Smooth muscle cell (in vitro differentiated cells): Measurements from ENCODE around the gene KRT1. TPM values are rescaled to one million over a fixed set of nuclear protein-coding genes. Genes with fewer than 3 reads are reported as not detected.

Experiments
- DNase-seq: peaks from one replicate; lab custom pipeline; 2025; ENCODE audit not compliant: unreplicated experiment; lab: John Stamatoyannopoulos, UW
- H2AFZ ChIP-seq: fragments of 200-600 bp; sonication (generic); 2 replicates; pipeline ENCODE4 v1.6.0; 2016; ENCODE audit warnings: antibody characterized with exemption, low read depth, mild to moderate bottlenecking
- H3F3A ChIP-seq: fragments of 200-600 bp; sonication (generic); 2 replicates; pipeline ENCODE4 v1.6.0; 2017; ENCODE audit warnings: antibody characterized with exemption, low read depth
- H3K27ac ChIP-seq: fragments of 200-600 bp; sonication (generic); 2 replicates; pipeline ENCODE4 v1.5.1; 2016; ENCODE audit warnings: low read depth, mild to moderate bottlenecking
- H3K27me3 ChIP-seq: fragments of 200-600 bp; sonication (generic); 2 replicates; pipeline ENCODE4 v1.6.1; 2016; ENCODE audit warnings: low read depth, mild to moderate bottlenecking
- H3K36me3 ChIP-seq: fragments of 200-600 bp; sonication (generic); 2 replicates; pipeline ENCODE4 v1.5.1; 2016; ENCODE audit warnings: low read depth
- H3K4me1 ChIP-seq: fragments of 200-600 bp; sonication (generic); 2 replicates; pipeline ENCODE4 v1.5.1; 2016; ENCODE audit warnings: low read depth
- H3K4me2 ChIP-seq: fragments of 200-600 bp; sonication (generic); 2 replicates; pipeline ENCODE4 v1.6.0; 2016; ENCODE audit warnings: mild to moderate bottlenecking
- H3K4me3 ChIP-seq: fragments of 200-600 bp; sonication (generic); 2 replicates; pipeline ENCODE4 v1.5.1; 2016; ENCODE audit warnings: mild to moderate bottlenecking
- H3K79me2 ChIP-seq: fragments of 200-600 bp; sonication (generic); 2 replicates; pipeline ENCODE4 v1.6.0; 2016; ENCODE audit warnings: low read depth, mild to moderate bottlenecking
- H3K9ac ChIP-seq: fragments of 200-600 bp; sonication (generic); 2 replicates; pipeline ENCODE4 v1.6.0; 2016; ENCODE audit warnings: low read depth
- H3K9me3 ChIP-seq: fragments of 200-600 bp; sonication (generic); replicated peaks from 2 replicates; pipeline ENCODE4 v1.5.1; 2016; ENCODE audit warnings: low read depth
- H4K20me1 ChIP-seq: fragments of 200-600 bp; sonication (generic); 2 replicates; pipeline ENCODE4 v1.6.0; 2016; ENCODE audit warnings: low read depth
- CTCF ChIP-seq: fragments of 200-600 bp; sonication (generic); IDR thresholded peaks from 2 replicates; pipeline ENCODE4 v1.5.1; 2017; ENCODE audit warnings: borderline replicate concordance, mild to moderate bottlenecking, antibody characterized with exemption; ENCODE audit not compliant: insufficient read depth, poor library complexity, severe bottlenecking
- WGBS: methylation state at CpG from one replicate; pipeline ENCODE4 v1.1.7; 2016; ENCODE audit warnings: low lambda C conversion rate; 5-methylcytosine and 5-hydroxymethylcytosine counted together
- polyA plus RNA-seq: library from polyadenylated mRNA; unstranded; fragments of >200 nt; fragmentation: Nextera tagmentation; extraction: Ambion mirVana; gene quantifications from 2 replicates; pipeline ENCODE4 v1.2.1, GENCODE V29; 2016
- total RNA-seq: library from RNA; depleted of rRNA; stranded (reverse); fragments of >200 nt; gene quantifications from 2 replicates; pipeline ENCODE4 v1.2.3, GENCODE V29; 2014

KRT1 gene
- total and polyA plus RNA-seq, 2 experiments from 2014 or later = 5.6 to 13.5 TPM

GRCh38 chr12:52643233-52644077 lies 36.8 kb downstream of the KRT1 start:
- H3K4me2 ChIP-seq = no peak overlapping the region
- TF ChIP-seq CTCF = no peak
- no peak overlapping the region for H3K4me3 ChIP-seq
- DNase-seq = no peak
- H3K79me2 ChIP-seq = no peaks in the 10 kb centered on the region
- H3K27me3 ChIP-seq = peaks cover 59% of the 10 kb centered on the region
- no peak overlapping the region for H2AFZ ChIP-seq
- no peaks in the 10 kb centered on the region for H3F3A ChIP-seq
- no peaks in the 10 kb centered on the region for H3K4me1 ChIP-seq
- H3K9me3 ChIP-seq = no peaks in the 10 kb centered on the region
- 83% methylated on average over 10 of the region's 10 CpGs for WGBS
- no peaks in the 10 kb centered on the region for H3K36me3 ChIP-seq
- no peaks in the 10 kb centered on the region for H4K20me1 ChIP-seq
- no peak overlapping the region for H3K27ac ChIP-seq
- no peak overlapping the region for H3K9ac ChIP-seq

- 85% methylated on average over 4 of the region's 4 CpGs for WGBS
- Histone ChIP-seq H3K4me1 (no peaks in the 10 kb centered on the region), H3K4me2 (no peak overlapping the region), H3K27me3 (peaks cover 59% of the 10 kb centered on the region), H3K9me3 (no peaks in the 10 kb centered on the region), H3F3A (no peaks in the 10 kb centered on the region), H3K36me3 (no peaks in the 10 kb centered on the region), H3K4me3 (no peak overlapping the region), H3K79me2 (no peaks in the 10 kb centered on the region), H3K9ac (no peak overlapping the region), H2AFZ (no peak overlapping the region), H3K27ac (no peak overlapping the region), H4K20me1 (no peaks in the 10 kb centered on the region)
- TF ChIP-seq CTCF = no peak
- no peak for DNase-seq
Measured at GRCh38 chr12:52641468-52641867, 38.7 kb downstream of the KRT1 start.

- H3K27me3 ChIP-seq = peaks cover 45% of the 10 kb centered on the region
- no peak overlapping the region for H3K27ac ChIP-seq
- no peaks in the 10 kb centered on the region for H3K4me1 ChIP-seq
- no peaks in the 10 kb centered on the region for H3F3A ChIP-seq
- DNase-seq = no peak
- H3K4me3 ChIP-seq = no peak overlapping the region
- no peak for TF ChIP-seq CTCF
- H3K9ac ChIP-seq = no peak overlapping the region
- H3K36me3 ChIP-seq = no peaks in the 10 kb centered on the region
- H4K20me1 ChIP-seq = no peaks in the 10 kb centered on the region
- 79% methylated on average over 4 of the region's 4 CpGs for WGBS
- no peak overlapping the region for H2AFZ ChIP-seq
- H3K4me2 ChIP-seq = no peak overlapping the region
- no peaks in the 10 kb centered on the region for H3K79me2 ChIP-seq
- H3K9me3 ChIP-seq = no peaks in the 10 kb centered on the region
Measured at GRCh38 chr12:52637299-52637698, 42.9 kb downstream of the KRT1 start.
